ENCODE measurements around the gene PRRT1.
"Not testable (repeated sequence)": the region's sequence is repeated elsewhere in the genome, so short reads cannot be mapped to it uniquely, and the experiment has no call there.

Gene PRRT1

DNA sequence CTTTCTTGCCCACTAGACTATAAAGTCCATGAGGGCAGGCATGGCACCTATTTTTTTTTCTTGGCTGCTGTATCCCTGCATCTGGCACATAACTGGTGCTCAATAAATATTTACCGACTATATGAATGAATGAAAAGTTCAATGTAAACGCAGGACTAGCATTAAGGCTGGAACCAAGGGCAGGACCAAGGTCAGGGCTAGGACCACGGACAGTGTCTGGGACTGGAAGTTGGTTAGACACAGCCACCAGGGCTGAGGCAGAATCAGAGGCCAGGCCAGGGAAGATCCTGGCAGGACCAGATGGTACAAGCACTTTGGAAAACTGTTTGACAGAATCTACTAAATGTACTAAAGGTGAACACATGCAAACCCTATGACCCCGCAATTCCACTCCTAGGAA, 46.3 kb downstream of the PRRT1 start:
- in situ Hi-C loops (cut with MboI; ENCODE audit: low sequenced_read_pairs), result no loop called here

GRCh38 chr6:32102255-32102654, 49.5 kb downstream of the PRRT1 start:
- in situ Hi-C loops (cut with MboI; ENCODE audit: low sequenced_read_pairs), result no loop called here

DNA sequence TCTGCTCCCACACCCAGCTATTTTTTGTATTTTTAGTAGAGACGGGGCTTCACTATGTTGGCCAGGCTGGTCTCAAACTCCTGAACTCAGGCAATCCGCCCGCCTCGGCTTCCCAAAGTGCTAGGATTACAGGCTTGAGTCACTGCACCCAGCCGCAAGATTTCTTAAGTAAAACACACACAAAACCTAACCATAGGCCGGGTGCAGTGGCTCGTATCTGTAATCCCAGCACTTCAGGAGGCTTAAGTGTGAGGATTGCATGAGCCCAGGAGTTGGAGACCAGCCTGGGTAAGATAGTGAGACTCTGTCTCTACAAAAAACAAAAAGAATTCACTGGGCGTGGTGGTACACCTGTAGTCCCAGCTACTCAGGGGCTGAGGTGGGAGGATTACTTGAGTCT, 51.5 kb downstream of the PRRT1 start:
- in situ Hi-C loops (cut with MboI; ENCODE audit: low sequenced_read_pairs), result not testable (repeated sequence)
